Posterior cingulate gyrus (tissue), 11 donors: ENCODE results near the gene C1orf94.
A peak's percentile ranks its signal among the peaks of the same experiment; 100 is the strongest.

ENCODE experiments used
- DNase-seq, 10 donors: peaks; one replicate each; pipeline versions ENCODE4 v3.0.0 to v3.0.0-alpha.2; 2020 to 2021; ENCODE audit warnings: mixed read lengths in 3 of 10
- intact Hi-C: fragments of 100-400 bp; cut with DNase I; formaldehyde crosslinking; loops from one replicate; pipeline ENCODE4 v1.15.1; 2023

C1orf94 gene

GRCh38 chr1:34176830-34177603, at the start of gene C1orf94:
C1orf94 (plus strand) TSS chr1:34176907; CDS start chr1:34177790, 883 bp downstream.
- DNase-seq: peak in 7 of 10 donors; percentile 15 to 90 (median 42)

GRCh38 chr1:34127006-34128000, 49.4 kb upstream of the C1orf94 start:
- DNase-seq: no peak
- intact Hi-C loops: no loop called here

More at GRCh38 chr1:34176830-34177603, at the start of gene C1orf94:
- intact Hi-C loops: no loop called here

- intact Hi-C loops: no loop called here
- DNase-seq: no peak
Observed at GRCh38 chr1:34128186-34128889, 48.4 kb upstream of the C1orf94 start.

- intact Hi-C loops: no loop called here
- peak in 2 of 10 donors; percentile 24 to 88 for DNase-seq
Observed at GRCh38 chr1:34129630-34130029, 47.1 kb upstream of the C1orf94 start.

GRCh38 chr1:34130306-34130705, 46.4 kb upstream of the C1orf94 start:
- intact Hi-C loops: no loop called here

GRCh38 chr1:34131396-34132160, 45.1 kb upstream of the C1orf94 start:
- intact Hi-C loops: no loop called here
- no peak for DNase-seq

More at GRCh38 chr1:34130306-34130705, 46.4 kb upstream of the C1orf94 start:
- DNase-seq: no peak

- DNase-seq: no peak
- intact Hi-C loops: no loop called here
Observed at GRCh38 chr1:34132161-34132420, 44.6 kb upstream of the C1orf94 start.

GRCh38 chr1:34137411-34137810, 39.3 kb upstream of the C1orf94 start:
- DNase-seq: no peak
- intact Hi-C loops: no loop called here

- intact Hi-C loops: no loop called here
- DNase-seq: no peak
Observed at GRCh38 chr1:34140011-34140676, 36.6 kb upstream of the C1orf94 start.

- no peak for DNase-seq
- intact Hi-C loops: no loop called here
Observed at GRCh38 chr1:34143975-34144374, 32.7 kb upstream of the C1orf94 start.

- no peak for DNase-seq
- intact Hi-C loops: no loop called here
Observed at GRCh38 chr1:34144766-34145165, 31.9 kb upstream of the C1orf94 start.

GRCh38 chr1:34147301-34147700, 29.4 kb upstream of the C1orf94 start:
- DNase-seq: no peak
- intact Hi-C loops: no loop called here

GRCh38 chr1:34149501-34149900, 27.2 kb upstream of the C1orf94 start:
- DNase-seq: no peak
- intact Hi-C loops: no loop called here

- intact Hi-C loops: no loop called here
- DNase-seq: no peak
Observed at GRCh38 chr1:34153246-34153645, 23.5 kb upstream of the C1orf94 start.

GRCh38 chr1:34155860-34156259, 20.8 kb upstream of the C1orf94 start:
- DNase-seq: no peak
- intact Hi-C loops: no loop called here

GRCh38 chr1:34156739-34157138, 20.0 kb upstream of the C1orf94 start:
- DNase-seq: no peak
- intact Hi-C loops: no loop called here

GRCh38 chr1:34162852-34163766, 13.6 kb upstream of the C1orf94 start:
- intact Hi-C loops: loop anchor here (1.0 to 10.0 kb wide), 5 partner anchors 48 to 530 kb away; no protein-coding TSS in a partner anchor
- DNase-seq: peak; percentile 74 to 98 (median 87)
